Measurements from ENCODE around the gene ALDH7A1. TPM values are rescaled to one million over a fixed set of nuclear protein-coding genes. Genes with fewer than 3 reads are reported as not detected.
"Not testable (repeated sequence)": the region's sequence is repeated elsewhere in the genome, so short reads cannot be mapped to it uniquely, and the experiment has no call there.

ALDH7A1 gene
- total and polyA plus RNA-seq, 4 donors: 25.2 to 43.8 (median 30.4) TPM

DNA sequence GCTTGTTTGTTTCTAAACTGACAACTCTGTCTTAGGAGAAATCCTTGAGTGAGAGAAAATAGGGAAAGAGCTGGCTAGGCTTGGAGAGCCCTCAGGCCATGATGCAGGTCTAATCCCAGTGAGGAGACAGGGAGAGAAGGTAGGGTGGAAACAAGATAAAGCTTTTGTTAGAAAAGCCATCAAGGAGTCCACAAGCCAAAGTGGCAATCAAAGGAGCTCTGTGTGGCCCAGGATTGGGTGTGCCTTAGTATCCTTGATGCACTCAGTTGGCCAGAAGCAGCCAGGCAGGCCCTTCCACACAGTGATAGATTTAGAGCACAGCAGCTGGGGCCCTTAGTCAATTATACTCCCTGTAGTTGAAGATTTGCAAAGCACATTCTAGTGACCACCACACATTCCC lies 73.9 kb downstream of the ALDH7A1 start:
- Histone ChIP-seq H3K36me3 (ENCODE audit: control insufficient read depth in 1 of 2, insufficient read depth in 2 of 2, low read length in 1 of 2) (no peaks in the 10 kb centered on the region), H3K4me3 (ENCODE audit: low read length in 2 of 2) (no peak overlapping the region), H3K27ac (ENCODE audit: low read depth in 1 of 2, low read length in 2 of 2) (no peak overlapping the region), H3K9me3 (ENCODE audit: control insufficient read depth, low read length) (no peaks in the 10 kb centered on the region), H3K27me3 (ENCODE audit: control insufficient read depth in 1 of 2, insufficient read depth in 2 of 2, low read length in 1 of 2) (no peaks in the 10 kb centered on the region), H3K4me1 (ENCODE audit: control insufficient read depth in 1 of 2, insufficient read depth in 2 of 2, low read length in 2 of 2) (peaks cover 5 to 6% of the 10 kb centered on the region in 2 donors)
- DNase-seq: no peak
- no peak for ATAC-seq (ENCODE audit: low FRiP score)
- intact Hi-C loops (cut with DNase I): no loop called here

DNA sequence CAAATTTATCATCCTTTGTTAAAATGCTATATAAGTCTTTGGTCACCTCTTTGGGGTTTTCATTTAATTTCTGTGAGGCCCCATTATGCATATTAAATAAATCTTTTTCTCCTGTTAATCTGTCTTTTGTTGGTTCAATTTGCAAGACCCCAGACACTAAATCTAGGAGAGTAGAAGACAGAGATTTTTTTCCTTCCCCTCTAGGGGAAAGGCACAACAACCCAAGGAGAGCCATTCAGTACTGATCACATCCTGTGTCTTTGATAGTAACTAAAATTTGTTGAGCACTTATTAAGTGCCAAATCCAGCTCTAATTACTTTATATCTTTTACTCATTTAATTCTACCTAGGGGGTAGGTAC lies 74.4 kb downstream of the ALDH7A1 start:
- Histone ChIP-seq H3K27ac (ENCODE audit: low read depth in 1 of 2, low read length in 2 of 2) (no peak overlapping the region), H3K27me3 (ENCODE audit: control insufficient read depth in 1 of 2, insufficient read depth in 2 of 2, low read length in 1 of 2) (no peaks in the 10 kb centered on the region), H3K4me1 (ENCODE audit: control insufficient read depth in 1 of 2, insufficient read depth in 2 of 2, low read length in 2 of 2) (peaks cover 5 to 6% of the 10 kb centered on the region in 2 donors), H3K9me3 (ENCODE audit: control insufficient read depth, low read length) (no peaks in the 10 kb centered on the region), H3K36me3 (ENCODE audit: control insufficient read depth in 1 of 2, insufficient read depth in 2 of 2, low read length in 1 of 2) (no peaks in the 10 kb centered on the region), H3K4me3 (ENCODE audit: low read length in 2 of 2) (no peak overlapping the region)
- intact Hi-C loops (cut with DNase I): no loop called here
- ATAC-seq (ENCODE audit: low FRiP score) (no peak), DNase-seq (no peak)

DNA sequence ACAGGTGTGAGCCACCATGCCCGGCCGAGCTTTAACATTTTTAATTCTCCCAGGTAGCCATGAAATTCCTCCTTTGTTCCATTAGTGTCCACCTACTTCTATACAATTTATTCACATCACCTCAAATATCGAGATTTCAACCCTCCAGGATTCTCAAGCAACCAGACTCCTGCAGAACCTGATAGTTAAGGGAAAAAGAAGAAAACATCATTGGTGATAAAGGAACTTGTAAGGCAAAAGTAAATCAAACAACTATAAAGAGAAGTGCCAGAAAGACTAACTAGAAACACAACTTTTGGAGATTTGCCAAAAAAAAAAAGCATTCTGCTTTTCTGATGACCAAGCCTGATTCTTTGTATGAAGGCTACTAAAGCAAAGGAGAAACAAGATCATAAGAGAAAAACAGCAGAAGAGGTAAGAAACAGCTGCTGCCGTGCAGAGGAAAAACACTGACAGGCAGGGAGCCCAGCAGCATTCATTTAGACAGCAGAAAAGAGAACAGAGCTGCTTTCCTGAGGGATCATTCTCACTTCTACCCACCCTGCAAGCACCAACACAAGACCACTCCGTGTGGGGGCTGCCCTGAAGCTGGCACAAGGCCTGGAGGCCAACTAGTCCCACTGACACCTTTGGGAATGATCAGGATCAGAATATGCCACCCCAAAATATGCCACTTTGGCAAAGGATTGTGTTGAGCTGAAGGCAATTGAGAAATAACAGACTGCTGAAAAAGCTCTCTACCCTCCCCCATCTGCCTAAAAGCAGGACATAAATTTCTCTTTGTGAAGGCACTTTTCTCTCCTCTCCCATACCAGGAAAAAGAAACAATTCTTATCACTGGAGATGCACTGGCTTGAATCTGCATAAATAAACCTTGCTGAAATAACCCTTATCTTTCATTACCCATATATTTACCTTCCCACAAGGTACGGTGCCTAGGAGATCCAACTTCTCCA lies 75.1 kb downstream of the ALDH7A1 start:
- Histone ChIP-seq H3K4me1 (ENCODE audit: control insufficient read depth in 1 of 2, insufficient read depth in 2 of 2, low read length in 2 of 2) (peaks cover 5 to 6% of the 10 kb centered on the region in 2 donors), H3K27me3 (ENCODE audit: control insufficient read depth in 1 of 2, insufficient read depth in 2 of 2, low read length in 1 of 2) (no peaks in the 10 kb centered on the region)
- WGBS, 2 donors: 40 to 48% methylated on average over 6 of the region's 6 CpGs

DNA sequence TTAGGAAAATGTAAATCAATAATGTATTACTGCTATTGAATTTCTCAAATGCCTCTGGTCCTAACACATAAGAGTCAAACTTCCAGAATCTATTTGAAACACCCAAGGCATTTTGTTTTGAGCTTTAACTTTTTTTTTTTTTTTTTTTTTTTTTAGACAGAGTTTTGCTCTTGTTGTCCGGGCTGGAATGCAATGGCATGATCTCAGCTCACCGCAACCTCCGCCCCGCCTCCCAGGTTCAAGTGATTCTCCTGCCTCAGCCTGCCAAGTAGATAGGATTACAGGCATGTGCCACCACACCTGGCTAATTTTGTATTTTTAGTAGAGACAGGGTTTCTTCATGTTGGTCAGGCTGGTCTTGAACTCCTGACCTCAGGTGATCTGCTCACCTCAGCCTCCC lies 75.8 kb downstream of the ALDH7A1 start:
- H3K36me3 ChIP-seq (ENCODE audit: control insufficient read depth in 1 of 2, insufficient read depth in 2 of 2, low read length in 1 of 2); DNase-seq; H3K4me3 ChIP-seq (ENCODE audit: low read length in 2 of 2); ATAC-seq (ENCODE audit: low FRiP score); intact Hi-C loops (cut with DNase I); H3K9me3 ChIP-seq (ENCODE audit: control insufficient read depth, low read length); H3K4me1 ChIP-seq (ENCODE audit: control insufficient read depth in 1 of 2, insufficient read depth in 2 of 2, low read length in 2 of 2); H3K27me3 ChIP-seq (ENCODE audit: control insufficient read depth in 1 of 2, insufficient read depth in 2 of 2, low read length in 1 of 2); H3K27ac ChIP-seq (ENCODE audit: low read depth in 1 of 2, low read length in 2 of 2): not testable (repeated sequence)
- WGBS, 2 donors: 74 to 77% methylated on average over 4 of the region's 4 CpGs

More for the DNA sequence above, 75.1 kb downstream of the ALDH7A1 start:
- ATAC-seq (ENCODE audit: low FRiP score) (peak; percentile 69), DNase-seq (peak in 1 of 2 donors; percentile 46)
- intact Hi-C loops (cut with DNase I): no loop called here
- Histone ChIP-seq H3K36me3 (ENCODE audit: control insufficient read depth in 1 of 2, insufficient read depth in 2 of 2, low read length in 1 of 2) (no peaks in the 10 kb centered on the region), H3K4me3 (ENCODE audit: low read length in 2 of 2) (no peak overlapping the region), H3K9me3 (ENCODE audit: control insufficient read depth, low read length) (no peaks in the 10 kb centered on the region), H3K27ac (ENCODE audit: low read depth in 1 of 2, low read length in 2 of 2) (peak overlapping the region in 1 of 2 donors; percentile 77)

DNA sequence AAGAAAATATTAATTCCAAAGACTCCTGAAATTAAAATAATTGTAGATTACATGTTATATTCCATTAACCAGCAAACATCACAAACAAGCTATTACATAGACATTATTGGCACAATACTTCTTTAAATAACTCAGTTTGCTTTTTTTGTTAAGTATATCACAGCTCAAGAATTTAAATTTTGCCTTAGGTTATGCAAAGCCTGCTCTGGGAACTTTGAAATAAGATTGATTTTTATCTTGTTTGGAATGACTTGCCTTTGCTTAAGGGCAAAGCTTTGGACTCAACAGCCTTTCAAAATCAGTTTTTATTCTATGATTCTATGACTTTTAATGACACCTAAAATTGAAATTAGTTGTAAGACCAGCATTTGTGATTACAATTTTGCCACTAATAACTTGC lies 78.2 kb downstream of the ALDH7A1 start:
- Histone ChIP-seq H3K27ac (ENCODE audit: low read depth in 1 of 2, low read length in 2 of 2) (no peak overlapping the region), H3K4me3 (ENCODE audit: low read length in 2 of 2) (no peak overlapping the region), H3K4me1 (ENCODE audit: control insufficient read depth in 1 of 2, insufficient read depth in 2 of 2, low read length in 2 of 2) (peaks cover 0 to 3% of the 10 kb centered on the region in 2 donors), H3K27me3 (ENCODE audit: control insufficient read depth in 1 of 2, insufficient read depth in 2 of 2, low read length in 1 of 2) (no peaks in the 10 kb centered on the region), H3K9me3 (ENCODE audit: control insufficient read depth, low read length) (no peaks in the 10 kb centered on the region), H3K36me3 (ENCODE audit: control insufficient read depth in 1 of 2, insufficient read depth in 2 of 2, low read length in 1 of 2) (no peaks in the 10 kb centered on the region)
- intact Hi-C loops (cut with DNase I): no loop called here
- DNase-seq: no peak
- ATAC-seq (ENCODE audit: low FRiP score): no peak

DNA sequence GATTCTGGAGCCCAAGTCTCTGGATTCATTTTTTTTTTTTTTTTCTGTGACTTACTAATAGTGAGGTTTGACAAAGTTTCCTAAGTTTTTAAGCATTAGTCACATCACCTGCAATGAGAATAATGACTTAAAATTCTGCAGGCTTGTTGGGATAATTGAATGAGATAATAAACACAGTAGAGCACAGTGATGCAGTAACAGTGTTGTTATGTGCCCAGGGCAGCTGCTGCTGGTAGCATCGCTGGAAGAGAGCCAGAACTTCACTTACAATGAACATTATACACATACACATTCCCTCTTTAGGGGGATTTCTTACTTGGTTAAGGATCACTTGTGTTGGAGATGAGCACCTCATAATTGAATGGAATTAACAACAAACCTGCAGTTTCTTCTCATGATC lies 78.9 kb downstream of the ALDH7A1 start:
- no peaks in the 10 kb centered on the region for H3K9me3 ChIP-seq (ENCODE audit: control insufficient read depth, low read length)
- H3K27ac ChIP-seq (ENCODE audit: low read depth in 1 of 2, low read length in 2 of 2): no peak overlapping the region
- H3K27me3 ChIP-seq (ENCODE audit: control insufficient read depth in 1 of 2, insufficient read depth in 2 of 2, low read length in 1 of 2): no peaks in the 10 kb centered on the region
- no peak overlapping the region for H3K4me3 ChIP-seq (ENCODE audit: low read length in 2 of 2)
- DNase-seq (no peak), ATAC-seq (ENCODE audit: low FRiP score) (no peak)
- H3K4me1 ChIP-seq (ENCODE audit: control insufficient read depth in 1 of 2, insufficient read depth in 2 of 2, low read length in 2 of 2): peaks cover 0 to 3% of the 10 kb centered on the region in 2 donors
- WGBS, 2 donors: 62 to 64% methylated on average over 1 of the region's 1 CpG
- intact Hi-C loops (cut with DNase I): no loop called here
- H3K36me3 ChIP-seq (ENCODE audit: control insufficient read depth in 1 of 2, insufficient read depth in 2 of 2, low read length in 1 of 2): no peaks in the 10 kb centered on the region

DNA sequence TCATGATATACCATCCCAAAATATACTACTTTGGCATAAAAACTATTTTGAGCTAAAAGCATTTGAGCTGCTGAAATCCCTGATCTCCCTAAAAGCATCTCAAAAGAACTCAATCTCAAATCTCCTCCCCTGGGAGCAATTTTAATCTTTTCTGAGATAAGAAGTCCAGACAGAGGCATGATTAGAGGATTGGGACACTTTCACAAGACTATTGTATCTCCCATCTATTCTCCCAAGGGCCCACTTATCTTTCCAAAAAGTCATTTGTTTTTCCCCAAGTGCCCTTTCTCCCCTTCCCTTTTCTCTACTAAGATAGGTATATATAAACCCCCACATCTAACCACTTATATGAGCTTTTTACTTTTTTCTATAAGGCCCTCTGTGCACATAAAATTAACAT lies 79.7 kb downstream of the ALDH7A1 start:
- no peaks in the 10 kb centered on the region for H3K36me3 ChIP-seq (ENCODE audit: control insufficient read depth in 1 of 2, insufficient read depth in 2 of 2, low read length in 1 of 2)
- no peak overlapping the region for H3K27ac ChIP-seq (ENCODE audit: low read depth in 1 of 2, low read length in 2 of 2)
- no peaks in the 10 kb centered on the region for H3K27me3 ChIP-seq (ENCODE audit: control insufficient read depth in 1 of 2, insufficient read depth in 2 of 2, low read length in 1 of 2)
- no peak for ATAC-seq (ENCODE audit: low FRiP score)
- H3K4me3 ChIP-seq (ENCODE audit: low read length in 2 of 2): no peak overlapping the region
- intact Hi-C loops (cut with DNase I): no loop called here
- H3K4me1 ChIP-seq (ENCODE audit: control insufficient read depth in 1 of 2, insufficient read depth in 2 of 2, low read length in 2 of 2): peaks cover 0 to 3% of the 10 kb centered on the region in 2 donors
- no peaks in the 10 kb centered on the region for H3K9me3 ChIP-seq (ENCODE audit: control insufficient read depth, low read length)
- DNase-seq: no peak

DNA sequence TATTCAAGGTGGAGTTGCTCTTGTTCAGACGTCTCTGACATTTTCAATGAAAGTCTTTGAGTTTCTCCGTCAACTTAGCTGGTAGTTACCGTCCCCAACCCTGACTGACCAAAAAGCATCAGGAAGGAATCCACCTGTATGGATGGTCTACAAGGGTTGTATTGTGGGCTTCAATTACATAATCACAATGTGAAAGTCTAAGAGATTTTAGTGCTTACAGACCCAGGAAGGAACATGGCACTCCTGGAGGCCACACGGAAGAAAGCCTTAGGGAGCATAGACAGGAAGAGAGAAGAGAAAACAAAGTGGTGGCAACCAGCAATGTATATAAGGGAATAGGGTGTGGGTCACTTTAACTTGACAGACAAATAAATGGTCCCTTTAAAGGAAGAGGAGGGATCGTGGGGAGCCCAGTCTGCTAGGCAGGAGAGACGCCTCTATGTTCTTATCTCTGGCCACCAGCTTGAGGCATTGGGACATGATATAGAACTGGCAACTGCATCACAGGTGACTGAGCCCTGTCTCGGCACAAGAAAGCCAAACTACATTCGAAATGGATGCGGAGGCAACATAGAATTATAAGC lies 80.4 kb downstream of the ALDH7A1 start:
- ATAC-seq (ENCODE audit: low FRiP score) (no peak), DNase-seq (no peak)
- Histone ChIP-seq H3K4me1 (ENCODE audit: control insufficient read depth in 1 of 2, insufficient read depth in 2 of 2, low read length in 2 of 2) (no peaks in the 10 kb centered on the region), H3K4me3 (ENCODE audit: low read length in 2 of 2) (no peak overlapping the region), H3K27ac (ENCODE audit: low read depth in 1 of 2, low read length in 2 of 2) (no peak overlapping the region), H3K9me3 (ENCODE audit: control insufficient read depth, low read length) (no peaks in the 10 kb centered on the region), H3K27me3 (ENCODE audit: control insufficient read depth in 1 of 2, insufficient read depth in 2 of 2, low read length in 1 of 2) (no peaks in the 10 kb centered on the region), H3K36me3 (ENCODE audit: control insufficient read depth in 1 of 2, insufficient read depth in 2 of 2, low read length in 1 of 2) (no peaks in the 10 kb centered on the region)
- 96 to 98% methylated on average over 9 of the region's 9 CpGs for WGBS, 2 donors
- intact Hi-C loops (cut with DNase I): no loop called here

- no peak overlapping the region for H3K27ac ChIP-seq (ENCODE audit: low read depth in 1 of 2, low read length in 2 of 2)
- intact Hi-C loops (cut with DNase I): no loop called here
- no peaks in the 10 kb centered on the region for H3K9me3 ChIP-seq (ENCODE audit: control insufficient read depth, low read length)
- H3K27me3 ChIP-seq (ENCODE audit: control insufficient read depth in 1 of 2, insufficient read depth in 2 of 2, low read length in 1 of 2): no peaks in the 10 kb centered on the region
- ATAC-seq (ENCODE audit: low FRiP score) (no peak), DNase-seq (no peak)
- no peaks in the 10 kb centered on the region for H3K4me1 ChIP-seq (ENCODE audit: control insufficient read depth in 1 of 2, insufficient read depth in 2 of 2, low read length in 2 of 2)
- H3K4me3 ChIP-seq (ENCODE audit: low read length in 2 of 2): no peak overlapping the region
- WGBS, 2 donors: 91 to 94% methylated on average over 4 of the region's 4 CpGs
- no peaks in the 10 kb centered on the region for H3K36me3 ChIP-seq (ENCODE audit: control insufficient read depth in 1 of 2, insufficient read depth in 2 of 2, low read length in 1 of 2)
Observed at GRCh38 chr5:126514131-126514557, 80.9 kb downstream of the ALDH7A1 start.

All from aorta (tissue), 5 donors.